ENCODE data around the gene NKTR.

GRCh38 chr3:42691816-42692666 is 91.6 kb downstream of the NKTR start:
- TF ChIP-seq REST (tag by site-specific recombination; IDR thresholded peaks at IDR 0.05) (no peak), ZNF184 (tag by site-specific recombination; IDR thresholded peaks at IDR 0.05) (no peak), MZF1 (tag by site-specific recombination; IDR thresholded peaks at IDR 0.05; ENCODE audit: borderline replicate concordance) (no peak), CTCF (tag by site-specific recombination; IDR thresholded peaks at IDR 0.05) (no peak), ZNF600 (tag by site-specific recombination; IDR thresholded peaks at IDR 0.05) (no peak), ZSCAN16 (tag by site-specific recombination; IDR thresholded peaks at IDR 0.05) (no peak), TCF7L2 (IDR thresholded peaks at IDR 0.05; ENCODE audit: borderline replicate concordance, low read depth, low read length) (no peak), YY1 (tag by site-specific recombination; IDR thresholded peaks at IDR 0.05) (no peak), ZNF274 (IDR thresholded peaks at IDR 0.05; ENCODE audit: low read length) (no peak), ZNF274 (tag by site-specific recombination; IDR thresholded peaks at IDR 0.05; ENCODE audit: borderline replicate concordance) (no peak), ZNF19 (tag by site-specific recombination; IDR thresholded peaks at IDR 0.05; ENCODE audit: low read depth) (no peak), ZBTB21 (tag by site-specific recombination; IDR thresholded peaks at IDR 0.05) (no peak), TRIM28 (IDR thresholded peaks at IDR 0.05; ENCODE audit: borderline replicate concordance, low read length) (no peak)
- TF ChIP-seq, protein P1, sequence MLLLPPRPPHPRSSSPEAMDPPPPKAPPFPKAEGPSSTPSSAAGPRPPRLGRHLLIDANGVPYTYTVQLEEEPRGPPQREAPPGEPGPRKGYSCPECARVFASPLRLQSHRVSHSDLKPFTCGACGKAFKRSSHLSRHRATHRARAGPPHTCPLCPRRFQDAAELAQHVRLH (tag by site-specific recombination; IDR thresholded peaks at IDR 0.05): no peak
- TF ChIP-seq, protein P2, sequence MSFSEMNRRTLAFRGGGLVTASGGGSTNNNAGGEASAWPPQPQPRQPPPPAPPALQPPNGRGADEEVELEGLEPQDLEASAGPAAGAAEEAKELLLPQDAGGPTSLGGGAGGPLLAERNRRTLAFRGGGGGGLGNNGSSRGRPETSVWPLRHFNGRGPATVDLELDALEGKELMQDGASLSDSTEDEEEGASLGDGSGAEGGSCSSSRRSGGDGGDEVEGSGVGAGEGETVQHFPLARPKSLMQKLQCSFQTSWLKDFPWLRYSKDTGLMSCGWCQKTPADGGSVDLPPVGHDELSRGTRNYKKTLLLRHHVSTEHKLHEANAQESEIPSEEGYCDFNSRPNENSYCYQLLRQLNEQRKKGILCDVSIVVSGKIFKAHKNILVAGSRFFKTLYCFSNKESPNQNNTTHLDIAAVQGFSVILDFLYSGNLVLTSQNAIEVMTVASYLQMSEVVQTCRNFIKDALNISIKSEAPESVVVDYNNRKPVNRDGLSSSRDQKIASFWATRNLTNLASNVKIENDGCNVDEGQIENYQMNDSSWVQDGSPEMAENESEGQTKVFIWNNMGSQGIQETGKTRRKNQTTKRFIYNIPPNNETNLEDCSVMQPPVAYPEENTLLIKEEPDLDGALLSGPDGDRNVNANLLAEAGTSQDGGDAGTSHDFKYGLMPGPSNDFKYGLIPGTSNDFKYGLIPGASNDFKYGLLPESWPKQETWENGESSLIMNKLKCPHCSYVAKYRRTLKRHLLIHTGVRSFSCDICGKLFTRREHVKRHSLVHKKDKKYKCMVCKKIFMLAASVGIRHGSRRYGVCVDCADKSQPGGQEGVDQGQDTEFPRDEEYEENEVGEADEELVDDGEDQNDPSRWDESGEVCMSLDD (tag by site-specific recombination; IDR thresholded peaks at IDR 0.05): no peak
